NCI-H748 (cell line): ENCODE data around the gene RPL35.
"Not testable (repeated sequence)": the region's sequence is repeated elsewhere in the genome, so short reads cannot be mapped to it uniquely, and the experiment has no call there.

Experiments used
- DNase-seq: peaks from one replicate; lab custom pipeline; 2025; ENCODE audit not compliant: unreplicated experiment; lab: John Stamatoyannopoulos, UW

RPL35 gene

DNA sequence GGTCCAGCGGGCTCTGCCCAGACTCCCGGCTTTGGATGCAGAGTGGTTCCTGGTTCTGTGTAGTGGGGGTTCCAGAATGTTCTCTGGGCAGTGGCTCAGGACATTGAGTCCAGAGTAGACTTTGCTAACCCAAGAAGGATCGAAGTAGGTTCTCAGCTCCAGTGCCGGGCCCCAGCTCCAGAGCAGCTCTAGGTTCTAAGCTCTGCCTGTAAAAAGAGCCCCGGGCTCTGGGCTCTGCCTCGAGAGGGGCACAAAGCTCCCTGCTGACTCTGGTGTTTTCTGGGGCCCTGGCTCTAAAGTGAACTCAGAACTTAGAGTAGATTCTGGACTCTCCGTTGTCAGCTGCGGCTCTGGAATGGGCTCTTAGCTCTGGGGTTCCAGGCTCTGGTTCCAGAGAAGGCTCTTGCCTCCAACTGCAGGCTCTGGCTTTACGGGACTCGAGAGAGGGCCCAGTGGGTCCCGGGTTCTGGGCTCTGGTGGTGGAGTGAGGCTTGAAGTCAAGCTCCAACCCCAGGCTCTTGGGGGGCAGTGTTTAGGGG is 8.1 kb downstream of the RPL35 start:
- peak; percentile 31 for DNase-seq

- DNase-seq, result peak; percentile 88
These were observed 8.8 kb downstream of the RPL35 start, which contains the start of gene WDR38 for GRCh38 chr9:124852829-124853531. Gene WDR38 (plus strand): TSS chr9:124853460. CDS start chr9:124853532, 72 bp downstream.

- no peak for DNase-seq
These were observed 9.5 kb downstream of the RPL35 start for GRCh38 chr9:124852121-124852828.

DNA sequence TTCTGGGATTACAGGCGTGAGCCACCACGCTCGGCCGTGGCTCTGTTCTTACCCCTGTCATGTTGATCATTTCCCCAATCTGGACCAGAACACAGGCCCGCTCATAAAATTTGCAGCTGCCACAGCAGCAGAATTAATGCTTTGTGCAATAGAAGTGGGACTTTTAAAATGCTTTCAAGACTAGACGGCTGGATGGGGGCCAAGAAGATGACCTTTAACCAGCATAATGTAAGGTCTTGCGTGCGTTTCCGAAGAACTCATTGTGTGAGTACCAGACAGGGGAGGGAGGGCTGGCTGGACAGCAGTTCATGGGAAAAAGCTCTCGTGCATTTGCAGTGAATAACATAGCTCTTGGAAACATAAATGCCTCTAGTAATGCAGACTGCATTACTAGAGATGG is 12.0 kb downstream of the RPL35 start:
- DNase-seq, result no peak

DNA sequence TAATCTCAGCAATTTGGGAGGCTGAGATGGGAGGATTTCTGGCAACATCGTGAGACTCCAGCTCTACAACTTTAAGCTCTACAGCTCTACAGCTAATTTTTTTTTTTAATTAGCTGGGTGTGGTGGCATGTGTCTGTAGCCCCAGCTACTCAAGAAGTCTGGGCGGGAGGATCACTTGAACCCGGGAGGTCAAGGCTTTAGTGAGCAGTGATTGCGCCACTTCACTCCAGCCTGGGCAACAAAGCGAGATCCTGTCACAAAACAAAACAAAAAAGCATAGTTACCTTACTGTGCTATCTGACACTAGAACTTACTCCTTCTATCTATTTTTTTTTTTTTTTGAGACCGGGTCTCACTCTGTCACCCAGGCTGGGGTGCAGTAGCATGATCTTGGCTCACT is 14.8 kb downstream of the RPL35 start:
- DNase-seq, result no peak

GRCh38 chr9:124846467-124846866 is 15.3 kb downstream of the RPL35 start:
- DNase-seq, result not testable (repeated sequence)

GRCh38 chr9:124844291-124844690 is 17.5 kb downstream of the RPL35 start:
- no peak for DNase-seq

- no peak for DNase-seq
These were observed 18.2 kb downstream of the RPL35 start for GRCh38 chr9:124843456-124844034.

DNA sequence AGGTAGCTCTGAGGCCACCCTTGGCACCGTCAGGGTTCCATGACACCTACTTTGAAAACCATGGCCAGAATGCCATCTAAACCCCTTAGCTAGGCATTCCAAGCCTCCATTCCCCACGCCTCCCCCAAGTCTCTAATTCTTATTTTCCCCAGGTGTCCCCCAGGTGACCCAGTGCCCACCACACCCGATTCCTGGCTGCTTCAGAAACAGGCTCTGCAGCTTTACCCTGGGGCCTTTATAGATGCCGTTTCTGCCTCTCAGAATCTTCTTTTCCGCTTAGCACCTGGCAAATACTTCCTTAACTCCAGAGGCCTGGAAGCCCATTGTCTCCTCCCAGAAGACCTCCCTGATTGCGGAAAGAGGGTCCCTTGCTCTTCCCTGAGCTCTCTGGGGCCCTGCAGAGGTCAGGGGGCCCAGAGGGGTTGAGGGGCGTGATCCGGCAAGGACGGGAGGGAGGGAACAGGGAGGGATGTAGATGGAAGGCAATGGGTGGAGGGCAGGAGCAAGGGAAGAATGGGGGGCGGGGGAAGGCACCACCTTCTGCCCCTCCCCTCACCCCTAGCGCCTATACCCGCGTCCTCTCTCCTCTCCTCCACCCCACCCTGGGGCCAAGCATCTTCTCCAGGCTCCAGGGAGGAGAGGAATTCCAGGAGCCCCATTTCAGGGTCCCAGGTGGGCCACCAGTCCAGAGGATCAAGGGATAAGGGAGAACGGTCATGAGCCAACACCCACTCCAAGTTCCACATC is 20.5 kb downstream of the RPL35 start:
- no peak for DNase-seq

DNA sequence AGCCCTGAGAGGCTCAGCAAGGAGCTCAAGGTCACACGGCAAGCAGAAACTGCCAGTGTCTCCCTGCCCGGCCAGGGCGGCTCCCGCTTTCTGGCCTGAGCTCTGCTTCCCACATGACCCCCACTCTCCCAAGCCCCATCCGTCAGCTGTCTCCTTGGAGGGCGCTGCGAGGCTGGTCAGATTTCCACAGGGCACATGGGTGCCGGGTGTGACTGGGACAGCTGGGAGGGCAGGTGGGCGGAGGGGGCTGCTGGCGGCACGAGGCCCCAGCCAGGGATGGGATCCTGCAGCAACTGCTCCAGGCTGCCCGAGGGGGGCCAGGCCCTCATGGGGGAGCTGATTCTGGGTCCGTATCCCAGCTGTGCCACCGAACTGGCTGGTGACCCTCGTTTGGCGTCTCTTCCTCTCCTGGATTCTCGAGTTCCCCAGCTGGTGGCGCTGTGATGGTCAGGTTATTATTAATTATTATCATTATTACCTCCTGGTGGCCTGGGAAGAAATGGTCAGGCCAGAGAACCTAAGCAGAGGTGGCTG is 21.4 kb downstream of the RPL35 start:
- DNase-seq, result no peak

DNA sequence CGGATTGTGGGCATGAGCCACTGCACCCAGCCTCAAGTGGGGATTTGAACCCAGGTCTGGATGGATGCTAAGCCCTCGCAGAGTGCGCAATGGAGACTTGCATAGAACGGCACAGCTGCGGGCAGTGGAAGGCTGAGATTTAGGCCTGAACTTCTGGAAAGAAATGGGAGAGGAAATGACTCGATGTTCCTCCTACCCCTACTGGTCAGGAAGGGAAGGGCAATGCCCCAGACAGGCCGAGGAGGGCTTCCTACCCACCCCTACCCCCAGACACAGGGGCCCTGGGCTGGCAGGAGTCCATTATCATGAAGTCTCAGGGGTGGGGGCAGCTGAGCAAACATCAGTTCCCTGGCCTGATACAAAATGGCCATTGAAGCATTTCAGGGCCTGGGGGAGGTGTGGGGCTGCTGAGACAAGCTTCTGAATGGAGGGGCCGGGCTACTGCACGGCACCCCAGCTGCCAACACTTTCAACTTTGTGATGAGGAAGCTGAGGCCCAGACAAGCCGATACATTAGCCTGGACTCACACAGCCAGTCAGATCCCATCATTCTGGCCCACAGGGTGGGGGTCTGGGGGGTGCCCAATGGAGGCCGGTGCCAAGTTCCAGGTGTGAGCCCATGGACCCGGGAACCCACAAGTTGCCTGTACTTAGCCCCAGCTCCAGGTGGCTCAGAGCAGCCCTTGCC is 22.0 kb downstream of the RPL35 start:
- peak; percentile 48 for DNase-seq

DNA sequence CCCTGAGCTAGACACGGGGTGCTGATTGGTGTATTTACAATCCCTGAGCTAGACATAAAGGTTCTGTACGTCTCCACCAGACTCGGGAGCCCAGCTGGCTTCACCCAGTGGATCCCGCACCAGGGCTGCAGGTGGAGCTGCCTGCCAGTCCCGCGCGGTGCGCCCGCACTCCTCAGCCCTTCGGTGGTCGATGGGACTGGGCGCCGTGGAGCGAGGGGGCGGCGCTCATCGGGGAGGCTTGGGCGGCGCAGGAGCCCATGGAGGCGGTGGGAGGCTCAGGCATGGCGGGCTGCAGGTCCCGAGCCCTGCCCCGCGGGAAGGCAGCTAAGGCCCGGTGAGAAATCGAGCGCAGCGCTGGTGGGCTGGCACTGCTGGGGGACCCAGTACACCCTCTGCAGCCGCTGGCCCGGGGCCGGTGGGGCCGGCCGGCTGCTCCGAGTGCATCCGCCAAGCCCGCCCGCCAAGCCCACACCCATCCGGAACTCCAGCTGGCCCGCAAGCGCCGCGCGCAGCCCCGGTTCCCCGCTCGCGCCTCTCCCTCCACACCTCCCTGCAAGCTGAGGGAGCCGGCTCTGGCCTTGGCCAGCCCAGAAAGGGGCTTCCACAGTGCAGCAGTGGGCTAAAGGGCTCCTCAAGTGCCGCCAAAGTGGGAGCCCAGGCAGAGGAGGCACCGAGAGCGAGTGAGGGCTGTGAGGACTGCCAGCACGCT is 23.0 kb downstream of the RPL35 start:
- DNase-seq, result not testable (repeated sequence)

GRCh38 chr9:124838132-124838531 is 23.6 kb downstream of the RPL35 start:
- not testable (repeated sequence) for DNase-seq

DNA sequence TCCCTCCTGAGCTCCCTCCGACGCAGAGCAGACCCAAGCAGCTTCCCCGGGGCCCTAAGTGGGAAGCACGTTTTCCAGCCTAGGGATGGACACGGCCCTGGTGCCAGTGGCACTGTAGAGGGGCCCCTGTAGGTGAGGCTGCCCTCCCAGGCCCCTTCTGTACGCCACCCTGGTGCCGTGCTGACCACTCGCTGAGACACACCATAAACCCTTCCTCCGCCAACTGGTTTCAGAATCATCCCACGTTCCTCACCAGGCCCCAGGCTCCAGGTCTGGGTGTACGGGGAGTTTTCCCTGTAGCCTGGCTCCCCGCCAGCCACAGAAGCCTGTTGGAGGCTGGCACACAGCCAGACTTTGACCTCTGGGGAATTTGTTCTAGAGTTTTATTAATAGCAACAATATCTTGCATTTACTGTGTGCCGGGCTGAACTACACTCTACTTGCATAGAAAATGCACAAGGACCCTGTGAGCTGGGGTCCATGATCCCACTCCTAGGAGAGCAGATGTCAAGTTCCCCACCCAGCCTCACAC is 26.7 kb downstream of the RPL35 start:
- peak; percentile 69 for DNase-seq

- no peak for DNase-seq
These were observed 27.2 kb downstream of the RPL35 start for GRCh38 chr9:124834591-124834990.

DNA sequence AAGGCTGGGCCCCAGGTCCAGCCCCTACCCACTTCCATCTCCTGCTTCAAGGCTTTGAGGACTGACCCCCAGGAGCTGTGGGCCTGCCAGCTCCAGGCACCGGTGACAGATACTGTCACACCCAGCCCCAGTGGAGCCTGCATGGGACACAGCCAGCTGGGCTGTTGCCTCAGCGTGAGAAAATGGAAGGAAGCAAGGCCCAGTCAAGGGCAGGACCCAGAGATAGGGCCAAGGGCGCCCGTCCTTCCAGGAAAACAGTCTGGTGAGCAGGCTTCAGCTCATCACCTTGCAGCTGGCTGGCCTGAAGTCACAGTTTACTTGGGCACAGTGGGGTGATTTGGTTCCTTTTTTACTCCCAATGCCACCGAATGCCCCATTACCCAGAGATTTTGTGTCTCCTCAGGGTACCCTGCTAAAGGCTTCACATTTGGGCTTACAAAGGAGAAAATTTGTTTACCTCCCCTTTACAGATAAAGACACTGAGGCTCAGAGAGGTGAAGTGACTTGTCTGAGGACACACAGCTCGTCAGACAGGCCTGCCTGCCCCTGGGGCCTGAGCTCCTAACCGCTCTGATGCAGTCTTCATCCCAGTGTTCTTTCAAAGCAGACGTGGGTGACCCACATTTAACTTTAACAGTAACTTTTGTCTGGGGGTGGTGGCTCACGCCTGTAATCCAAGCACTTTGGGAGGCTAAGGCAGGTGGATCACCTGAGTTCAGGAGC is 30.0 kb downstream of the RPL35 start:
- no peak for DNase-seq

- DNase-seq, result no peak
These were observed 31.2 kb downstream of the RPL35 start for GRCh38 chr9:124830593-124830992.

DNA sequence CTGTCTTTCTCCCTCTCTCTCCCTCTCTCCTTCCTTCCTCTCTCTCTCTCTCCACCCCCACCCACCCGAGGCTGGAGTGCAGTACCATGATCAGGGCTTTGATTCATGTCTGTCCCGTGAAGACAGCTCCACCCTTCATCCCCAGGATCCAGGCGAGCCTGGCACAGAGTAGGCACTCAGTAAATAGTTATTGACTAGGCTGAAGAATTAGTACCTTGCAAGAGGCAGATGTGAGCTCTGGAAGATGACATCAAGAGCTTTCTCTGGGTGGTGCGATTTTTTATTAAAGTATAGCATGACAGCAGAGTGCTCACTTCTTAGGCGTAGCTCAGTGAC is 32.5 kb downstream of the RPL35 start:
- no peak for DNase-seq
